Retinal pigment epithelial cell (primary cell): ENCODE data around the gene NTN1.

Experiments
- DNase-seq: peaks from one replicate; pipeline ENCODE4 v3.0.0-alpha.2; 2010; ENCODE audit warnings: low read depth
- H3K4me3 ChIP-seq: 2 replicates; pipeline ENCODE4 v1.5.1; 2011; ENCODE audit warnings: mild to moderate bottlenecking, low read length, control low read depth, moderate library complexity
- CTCF ChIP-seq: conservative IDR thresholded peaks from 2 replicates; pipeline ENCODE4 v1.5.1; 2011; ENCODE audit warnings: low read depth, low read length, control low read depth, inconsistent platforms

Gene NTN1

GRCh38 chr17:9233761-9234160, 212.5 kb downstream of the NTN1 start:
- no peak for DNase-seq
- TF ChIP-seq CTCF: no peak
- no peak overlapping the region for H3K4me3 ChIP-seq

GRCh38 chr17:9234389-9234945, 213.2 kb downstream of the NTN1 start:
- no peak overlapping the region for H3K4me3 ChIP-seq
- no peak for DNase-seq
- TF ChIP-seq CTCF: no peak

- TF ChIP-seq CTCF: no peak
- DNase-seq: no peak
- H3K4me3 ChIP-seq: no peak overlapping the region
These were observed 214.0 kb downstream of the NTN1 start for GRCh38 chr17:9235346-9235745.

- DNase-seq: no peak
These were observed 215.2 kb downstream of the NTN1 start for GRCh38 chr17:9236286-9237052.

GRCh38 chr17:9237053-9237410, 215.7 kb downstream of the NTN1 start:
- no peak overlapping the region for H3K4me3 ChIP-seq
- DNase-seq: no peak
- TF ChIP-seq CTCF: no peak

More at GRCh38 chr17:9236286-9237052, 215.2 kb downstream of the NTN1 start:
- no peak for TF ChIP-seq CTCF
- no peak overlapping the region for H3K4me3 ChIP-seq

- no peak overlapping the region for H3K4me3 ChIP-seq
- DNase-seq: no peak
- TF ChIP-seq CTCF: no peak
These were observed 216.5 kb downstream of the NTN1 start for GRCh38 chr17:9237661-9238301.
